ENCODE measurements around the gene RPH3AL. TPM values are rescaled to one million over a fixed set of nuclear protein-coding genes. Genes with fewer than 3 reads are reported as not detected.

Gene RPH3AL
- total RNA-seq, 1 donor = 1.3 TPM

GRCh38 chr17:339193-340061 lies 13.2 kb downstream of the RPH3AL start:
- H3K4me3 ChIP-seq (ENCODE audit: low read depth, low read length) = no peak overlapping the region
- TF ChIP-seq, protein P1, sequence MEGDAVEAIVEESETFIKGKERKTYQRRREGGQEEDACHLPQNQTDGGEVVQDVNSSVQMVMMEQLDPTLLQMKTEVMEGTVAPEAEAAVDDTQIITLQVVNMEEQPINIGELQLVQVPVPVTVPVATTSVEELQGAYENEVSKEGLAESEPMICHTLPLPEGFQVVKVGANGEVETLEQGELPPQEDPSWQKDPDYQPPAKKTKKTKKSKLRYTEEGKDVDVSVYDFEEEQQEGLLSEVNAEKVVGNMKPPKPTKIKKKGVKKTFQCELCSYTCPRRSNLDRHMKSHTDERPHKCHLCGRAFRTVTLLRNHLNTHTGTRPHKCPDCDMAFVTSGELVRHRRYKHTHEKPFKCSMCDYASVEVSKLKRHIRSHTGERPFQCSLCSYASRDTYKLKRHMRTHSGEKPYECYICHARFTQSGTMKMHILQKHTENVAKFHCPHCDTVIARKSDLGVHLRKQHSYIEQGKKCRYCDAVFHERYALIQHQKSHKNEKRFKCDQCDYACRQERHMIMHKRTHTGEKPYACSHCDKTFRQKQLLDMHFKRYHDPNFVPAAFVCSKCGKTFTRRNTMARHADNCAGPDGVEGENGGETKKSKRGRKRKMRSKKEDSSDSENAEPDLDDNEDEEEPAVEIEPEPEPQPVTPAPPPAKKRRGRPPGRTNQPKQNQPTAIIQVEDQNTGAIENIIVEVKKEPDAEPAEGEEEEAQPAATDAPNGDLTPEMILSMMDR (IDR thresholded peaks at IDR 0.05; ENCODE audit: insufficient read depth, low read depth, low read length) = no peak
- no peak for DNase-seq (ENCODE audit: low read depth)

DNA sequence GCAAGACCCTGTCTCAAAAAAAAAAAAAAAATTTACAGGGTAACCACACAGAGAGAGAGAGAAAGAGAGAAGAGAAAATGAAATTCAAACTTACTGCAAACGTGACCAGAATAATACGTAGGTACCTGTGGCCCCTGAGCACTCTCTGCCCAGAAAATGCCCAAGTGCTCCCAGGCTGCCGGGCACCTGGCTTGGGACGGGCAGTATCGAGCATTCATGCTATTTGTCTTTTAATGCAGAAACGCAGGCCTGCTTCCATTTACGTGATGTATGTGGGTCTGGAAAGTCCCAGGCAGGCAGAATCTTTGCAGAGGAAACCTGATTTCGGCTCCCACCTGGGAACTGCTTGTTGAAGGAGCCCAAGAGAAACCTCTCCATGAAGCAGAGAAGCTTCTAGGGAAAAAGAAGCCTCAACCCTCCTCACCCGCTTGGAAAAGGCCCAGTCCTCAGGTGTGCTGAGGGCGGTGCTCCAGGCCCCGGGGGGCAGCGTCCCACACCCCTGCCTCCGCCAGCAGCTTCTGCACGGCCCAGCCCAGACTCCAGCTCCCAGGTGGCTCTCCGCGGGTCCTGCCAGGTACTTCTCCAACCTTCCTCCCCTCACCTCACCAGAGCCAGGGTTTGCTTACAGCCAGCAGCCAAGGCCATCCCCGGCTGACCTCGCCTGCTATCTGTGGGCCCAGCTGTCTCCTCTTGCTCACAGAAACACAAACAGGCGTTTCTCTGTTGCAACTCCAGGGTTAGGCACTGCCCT lies 14.0 kb downstream of the RPH3AL start:
- TF ChIP-seq, protein P1 (IDR thresholded peaks at IDR 0.05; ENCODE audit: insufficient read depth, low read depth, low read length) = no peak
- peak; percentile 64 for DNase-seq (ENCODE audit: low read depth)
- H3K4me3 ChIP-seq (ENCODE audit: low read depth, low read length) = no peak overlapping the region

DNA sequence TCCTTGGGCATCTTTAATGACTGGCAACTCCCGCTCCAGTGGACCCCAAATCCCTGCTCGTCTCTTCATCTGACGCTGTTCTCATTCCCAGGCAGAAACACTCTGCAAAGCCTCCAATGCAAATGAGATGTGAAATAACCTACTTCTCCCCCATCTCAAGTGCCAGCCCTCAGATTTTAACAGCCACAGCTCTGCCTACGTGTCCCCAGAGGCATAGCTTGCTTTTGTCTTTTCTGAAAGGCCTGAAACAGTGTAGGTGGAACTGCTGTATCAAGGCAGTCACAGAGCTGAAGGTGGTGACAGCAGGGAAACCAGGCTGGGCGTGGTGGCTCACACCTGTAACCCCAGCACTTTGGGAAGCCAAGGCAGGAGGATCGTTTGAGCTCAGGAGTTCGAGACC lies 14.7 kb downstream of the RPH3AL start:
- TF ChIP-seq, protein P1 (IDR thresholded peaks at IDR 0.05; ENCODE audit: insufficient read depth, low read depth, low read length) = no peak
- no peak for DNase-seq (ENCODE audit: low read depth)
- no peak overlapping the region for H3K4me3 ChIP-seq (ENCODE audit: low read depth, low read length)

- no peak for DNase-seq (ENCODE audit: low read depth)
- H3K4me3 ChIP-seq (ENCODE audit: low read depth, low read length) = no peak overlapping the region
- TF ChIP-seq, protein P1 (IDR thresholded peaks at IDR 0.05; ENCODE audit: insufficient read depth, low read depth, low read length) = no peak
Observed at GRCh38 chr17:337453-337852, 15.2 kb downstream of the RPH3AL start.

- DNase-seq (ENCODE audit: low read depth) = no peak
- no peak overlapping the region for H3K4me3 ChIP-seq (ENCODE audit: low read depth, low read length)
- TF ChIP-seq, protein P1 (IDR thresholded peaks at IDR 0.05; ENCODE audit: insufficient read depth, low read depth, low read length) = no peak
Observed at GRCh38 chr17:337022-337420, 15.6 kb downstream of the RPH3AL start.

DNA sequence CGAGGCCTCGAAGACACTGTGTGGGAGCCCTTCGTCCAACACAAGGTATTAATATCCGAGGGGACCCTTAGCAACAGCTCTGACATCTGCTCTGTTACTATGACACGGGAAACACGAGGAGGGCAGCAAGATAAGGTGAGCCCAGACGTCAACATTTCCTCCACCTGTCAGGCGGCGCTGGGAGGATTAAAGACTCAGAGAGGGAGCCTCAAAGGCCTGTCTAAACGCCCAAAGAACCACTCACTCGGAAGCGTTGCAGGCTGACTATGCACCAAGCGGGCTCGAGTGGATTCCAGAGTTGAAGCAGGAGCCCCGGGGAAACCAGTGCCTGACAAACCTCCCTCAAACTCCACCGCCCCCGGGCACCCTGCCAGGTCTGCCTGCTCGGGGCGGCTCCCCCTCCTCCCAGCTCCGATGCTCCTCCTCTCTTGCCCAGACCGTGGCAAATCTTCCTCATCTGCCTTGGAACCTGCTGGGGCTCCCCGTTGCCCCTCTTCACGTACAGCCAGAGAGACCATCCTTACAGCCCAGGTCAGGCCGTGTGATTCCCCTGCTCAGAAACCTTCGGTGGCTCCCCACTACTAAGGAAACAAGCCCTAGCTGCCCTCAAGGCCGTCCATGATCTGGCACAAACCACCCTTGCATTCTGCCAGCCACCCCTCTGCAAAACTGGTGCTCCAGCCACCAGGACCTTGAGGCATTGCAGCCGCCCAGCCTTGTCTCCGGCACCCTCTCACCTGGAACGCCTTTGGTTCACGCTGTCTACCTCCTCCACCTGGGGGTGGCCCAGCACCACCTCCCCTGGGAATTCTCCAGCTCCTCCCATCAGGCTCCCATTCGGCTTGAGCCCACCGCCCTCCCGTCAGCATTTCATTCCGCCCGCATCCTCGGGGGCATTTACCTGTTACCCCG lies 16.2 kb downstream of the RPH3AL start:
- no peak overlapping the region for H3K4me3 ChIP-seq (ENCODE audit: low read depth, low read length)
- DNase-seq (ENCODE audit: low read depth) = peak; percentile 21
- TF ChIP-seq, protein P1 (IDR thresholded peaks at IDR 0.05; ENCODE audit: insufficient read depth, low read depth, low read length) = no peak
